ENCODE results near the gene ZNF320.
A peak's percentile ranks its signal among the peaks of the same experiment; 100 is the strongest.
"Not testable (repeated sequence)": the region's sequence is repeated elsewhere in the genome, so short reads cannot be mapped to it uniquely, and the experiment has no call there.

ZNF320 gene

DNA sequence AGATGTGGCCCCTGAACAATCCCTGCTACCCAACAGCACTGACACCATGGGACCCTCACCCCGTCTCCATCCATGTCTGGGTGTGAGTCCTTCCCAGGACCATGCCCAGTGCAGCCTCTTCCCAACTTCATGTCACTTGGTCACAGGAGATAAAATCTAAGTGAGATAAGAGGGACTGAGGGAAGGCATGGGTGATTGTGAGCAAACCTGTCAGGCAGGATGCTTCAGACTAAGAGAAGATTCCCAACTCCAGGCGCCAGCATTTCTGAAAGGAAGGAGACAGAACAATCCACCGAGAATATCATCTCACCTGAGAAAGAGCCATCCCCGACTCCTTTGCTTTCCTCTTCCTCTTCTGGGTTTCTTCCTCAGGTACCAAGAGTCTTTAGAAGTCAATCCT lies 7.5 kb downstream of the ZNF320 start:
- ChIA-PET CTCF (no interaction called here), POLR2A (no interaction called here)
- no peak for TF ChIP-seq FOXM1 (IDR thresholded peaks at IDR 0.05; ENCODE audit: borderline replicate concordance)
- no peak for DNase-seq (ENCODE audit: extremely low spot score)

DNA sequence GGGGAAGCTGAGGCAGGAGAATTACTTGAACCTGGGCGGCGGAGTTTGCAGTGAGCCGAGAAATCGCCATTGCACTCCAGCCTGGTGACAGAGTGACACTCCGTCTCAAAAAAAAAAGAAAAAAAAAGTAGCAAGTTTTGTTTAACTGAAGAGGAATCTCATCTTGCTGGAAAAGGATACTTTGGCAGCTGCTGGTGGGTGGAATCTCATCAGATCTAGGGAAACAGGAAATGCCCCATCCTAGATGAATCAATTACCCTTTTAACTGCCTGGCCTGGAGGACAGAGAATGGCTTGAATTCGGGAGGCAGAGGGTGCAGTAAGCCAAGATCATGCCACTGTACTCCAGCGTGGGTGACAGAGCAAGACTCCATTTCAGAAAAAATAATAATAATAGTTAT lies 8.4 kb downstream of the ZNF320 start:
- no peak for DNase-seq (ENCODE audit: extremely low spot score)
- TF ChIP-seq FOXK2 (IDR thresholded peaks at IDR 0.05) (no peak), ARNT (IDR thresholded peaks at IDR 0.05) (no peak), BHLHE40 (IDR thresholded peaks at IDR 0.05; ENCODE audit: borderline replicate concordance) (no peak), CTBP1 (IDR thresholded peaks at IDR 0.05; ENCODE audit: borderline replicate concordance) (no peak), SUZ12 (IDR thresholded peaks at IDR 0.05) (no peak), ELF4 (IDR thresholded peaks at IDR 0.05) (no peak), SP1 (IDR thresholded peaks at IDR 0.05) (no peak), ZNF384 (IDR thresholded peaks at IDR 0.05) (no peak), L3MBTL2 (conservative IDR thresholded peaks at IDR 0.05) (no peak), NFRKB (IDR thresholded peaks at IDR 0.05) (no peak), TARDBP (IDR thresholded peaks at IDR 0.05) (no peak), LEF1 (IDR thresholded peaks at IDR 0.05; ENCODE audit: borderline replicate concordance) (no peak), FOXM1 (IDR thresholded peaks at IDR 0.05; ENCODE audit: borderline replicate concordance) (no peak)
- TF ChIP-seq, protein P1, sequence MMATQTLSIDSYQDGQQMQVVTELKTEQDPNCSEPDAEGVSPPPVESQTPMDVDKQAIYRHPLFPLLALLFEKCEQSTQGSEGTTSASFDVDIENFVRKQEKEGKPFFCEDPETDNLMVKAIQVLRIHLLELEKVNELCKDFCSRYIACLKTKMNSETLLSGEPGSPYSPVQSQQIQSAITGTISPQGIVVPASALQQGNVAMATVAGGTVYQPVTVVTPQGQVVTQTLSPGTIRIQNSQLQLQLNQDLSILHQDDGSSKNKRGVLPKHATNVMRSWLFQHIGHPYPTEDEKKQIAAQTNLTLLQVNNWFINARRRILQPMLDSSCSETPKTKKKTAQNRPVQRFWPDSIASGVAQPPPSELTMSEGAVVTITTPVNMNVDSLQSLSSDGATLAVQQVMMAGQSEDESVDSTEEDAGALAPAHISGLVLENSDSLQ (IDR thresholded peaks at IDR 0.05): no peak
- POLR2A ChIA-PET: no interaction called here
- CTCF ChIA-PET: no interaction called here

DNA sequence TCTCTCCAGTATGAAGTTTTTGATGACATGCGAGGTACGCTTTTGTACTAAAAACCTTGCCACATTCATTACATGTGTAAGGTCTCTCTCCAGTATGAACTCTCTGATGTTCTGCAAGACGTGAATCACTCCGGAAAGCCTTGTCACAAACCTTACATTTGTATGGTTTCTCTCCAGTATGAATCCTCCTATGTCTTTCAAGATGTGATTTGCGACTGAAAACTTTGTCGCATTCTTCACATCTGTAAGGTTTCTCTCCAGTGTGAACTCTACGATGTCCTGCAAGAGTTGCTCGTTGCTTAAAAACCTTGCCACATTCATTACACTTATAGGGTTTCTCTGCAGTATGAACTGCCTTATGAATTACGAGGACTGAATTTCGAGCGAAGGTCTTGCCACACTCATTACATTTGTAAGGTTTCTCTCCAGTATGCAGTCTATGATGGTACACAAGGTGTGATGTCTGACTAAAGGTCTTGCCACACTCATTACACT lies 16.5 kb downstream of the ZNF320 start:
- ChIA-PET POLR2A (no interaction called here), CTCF (no interaction called here)
- DNase-seq (ENCODE audit: extremely low spot score): no peak
- no peak for TF ChIP-seq HDGF (IDR thresholded peaks at IDR 0.05; ENCODE audit: borderline replicate concordance)
- no peak for TF ChIP-seq FOXM1 (IDR thresholded peaks at IDR 0.05; ENCODE audit: borderline replicate concordance)
- no peak for TF ChIP-seq TARDBP (IDR thresholded peaks at IDR 0.05)
- TF ChIP-seq ARNT (IDR thresholded peaks at IDR 0.05): no peak
- TF ChIP-seq LEF1 (IDR thresholded peaks at IDR 0.05; ENCODE audit: borderline replicate concordance): no peak
- no peak for TF ChIP-seq ELF4 (IDR thresholded peaks at IDR 0.05)
- TF ChIP-seq NFRKB (IDR thresholded peaks at IDR 0.05): no peak
- TF ChIP-seq L3MBTL2 (conservative IDR thresholded peaks at IDR 0.05): no peak
- TF ChIP-seq SP1 (IDR thresholded peaks at IDR 0.05): no peak
- TF ChIP-seq CTBP1 (IDR thresholded peaks at IDR 0.05; ENCODE audit: borderline replicate concordance): no peak
- no peak for TF ChIP-seq FOXK2 (IDR thresholded peaks at IDR 0.05)

DNA sequence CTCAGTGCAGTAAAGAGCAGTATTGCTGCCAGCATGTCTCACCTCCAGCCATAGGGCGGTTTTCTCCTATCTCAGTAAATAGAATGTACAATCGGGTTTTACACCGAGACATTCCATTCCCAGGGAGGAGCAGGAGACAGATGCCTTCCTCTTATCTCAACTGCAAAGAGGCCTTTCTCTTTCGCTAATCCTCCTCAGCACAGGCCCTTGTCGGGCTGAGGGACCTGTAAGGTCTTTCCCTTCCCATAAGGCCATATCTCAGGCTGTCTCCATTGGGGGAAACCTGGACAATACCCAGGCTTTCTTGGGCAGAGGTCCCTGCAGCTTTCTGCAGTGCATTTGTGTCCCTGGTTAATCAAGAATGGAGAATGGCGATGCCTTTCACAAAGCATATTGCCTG lies 24.4 kb downstream of the ZNF320 start:
- CTCF ChIA-PET; DNase-seq (ENCODE audit: extremely low spot score); POLR2A ChIA-PET: not testable (repeated sequence)

- TF ChIP-seq TARDBP (IDR thresholded peaks at IDR 0.05) (no peak), CTBP1 (IDR thresholded peaks at IDR 0.05; ENCODE audit: borderline replicate concordance) (no peak), ELF4 (IDR thresholded peaks at IDR 0.05) (no peak), SP1 (IDR thresholded peaks at IDR 0.05) (no peak), FOXM1 (IDR thresholded peaks at IDR 0.05; ENCODE audit: borderline replicate concordance) (no peak), BHLHE40 (IDR thresholded peaks at IDR 0.05; ENCODE audit: borderline replicate concordance) (no peak), FOXK2 (IDR thresholded peaks at IDR 0.05) (no peak), LEF1 (IDR thresholded peaks at IDR 0.05; ENCODE audit: borderline replicate concordance) (no peak), SUZ12 (IDR thresholded peaks at IDR 0.05) (no peak), ZNF384 (IDR thresholded peaks at IDR 0.05) (no peak), NFRKB (IDR thresholded peaks at IDR 0.05) (no peak), FOXA1 (IDR thresholded peaks at IDR 0.05) (no peak), L3MBTL2 (conservative IDR thresholded peaks at IDR 0.05) (no peak), HDGF (IDR thresholded peaks at IDR 0.05; ENCODE audit: borderline replicate concordance) (no peak), ARNT (IDR thresholded peaks at IDR 0.05) (no peak)
- TF ChIP-seq, protein P1 (IDR thresholded peaks at IDR 0.05): no peak
- POLR2A ChIA-PET: no interaction called here
- CTCF ChIA-PET: no interaction called here
- no peak for DNase-seq (ENCODE audit: extremely low spot score)
Measured at GRCh38 chr19:52871466-52871865, 26.0 kb downstream of the ZNF320 start.

GRCh38 chr19:52868031-52868430 lies 29.4 kb downstream of the ZNF320 start:
- DNase-seq (ENCODE audit: extremely low spot score); POLR2A ChIA-PET; CTCF ChIA-PET: not testable (repeated sequence)

- POLR2A ChIA-PET, CTCF ChIA-PET: not testable (repeated sequence)
- peak; percentile 29 for DNase-seq (ENCODE audit: extremely low spot score)
Measured at GRCh38 chr19:52857378-52858191, 39.9 kb downstream of the ZNF320 start, which contains the start of gene ZNF468. Gene ZNF468, minus strand, starts transcription at chr19:52857619. Its CDS starts 3,347 bp downstream, at chr19:52854272.

DNA sequence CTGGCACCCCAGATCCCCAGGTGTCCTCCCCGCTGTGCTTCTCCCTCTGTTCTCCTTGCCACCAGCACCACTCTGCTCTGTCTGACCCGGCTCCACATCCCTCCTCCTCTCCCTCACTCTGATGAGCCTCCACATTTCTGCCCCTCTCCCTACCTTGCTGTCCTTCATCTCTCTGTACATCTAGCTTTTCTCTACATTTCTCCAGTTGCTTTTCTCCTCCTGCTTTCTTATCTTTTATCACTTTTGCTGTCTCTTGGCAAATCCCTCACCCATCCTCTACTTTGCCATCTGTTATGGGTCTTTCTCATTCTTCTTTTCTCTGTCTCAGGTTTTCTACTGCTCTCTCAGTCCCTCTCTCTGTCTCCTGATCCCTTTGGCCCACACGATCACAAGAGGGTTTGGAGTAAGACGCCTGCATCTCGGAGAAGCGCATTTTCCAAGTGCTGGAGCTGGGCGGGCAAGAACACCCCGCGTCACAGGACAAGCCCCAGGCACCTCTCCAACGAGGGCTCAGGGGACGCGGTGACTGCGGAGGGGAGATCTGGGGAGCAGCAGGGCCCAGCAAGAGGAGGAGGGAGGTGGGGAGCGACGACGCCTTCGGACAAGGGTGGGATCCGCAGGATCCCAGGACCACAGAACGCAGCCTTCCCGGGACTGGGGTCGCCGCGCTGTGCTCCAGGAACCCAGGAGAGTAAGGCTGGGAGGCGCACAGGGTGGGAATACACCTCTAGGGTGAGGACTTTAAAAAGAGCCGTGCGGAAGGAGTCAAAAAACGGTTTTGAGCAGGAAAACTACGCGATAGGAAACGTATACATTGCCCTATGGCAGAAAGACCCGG lies 40.7 kb downstream of the ZNF320 start:
- CTCF ChIA-PET; POLR2A ChIA-PET; DNase-seq (ENCODE audit: extremely low spot score): not testable (repeated sequence)

Data from HEK293T (cell line).